ENCODE measurements around the gene GNB1L.

- TF ChIP-seq CTCF (conservative IDR thresholded peaks at IDR 0.05; ENCODE audit: low read depth, low read length) = no peak
- TF ChIP-seq EZH2 (IDR thresholded peaks at IDR 0.05; ENCODE audit: borderline replicate concordance, low read depth, low read length, poor library complexity, severe bottlenecking) = no peak
These were observed 12.9 kb downstream of the GNB1L start for GRCh38 chr22:19841641-19842392.

Measured in A673 (cell line).